Endodermal cell (in vitro differentiated cells): ENCODE results near the gene CCDC85B. TPM values are rescaled to one million over a fixed set of nuclear protein-coding genes. Genes with fewer than 3 reads are reported as not detected.
A peak's percentile ranks its signal among the peaks of the same experiment; 100 is the strongest.

ENCODE experiments used
- DNase-seq: peaks from one replicate; pipeline ENCODE4 v3.0.0-alpha.2; 2017
- H3K27ac ChIP-seq: 2 replicates; pipeline ENCODE4 v1.5.1; 2013; ENCODE audit warnings: mild to moderate bottlenecking, low read depth, low read length, moderate library complexity
- H3K27me3 ChIP-seq: 2 replicates; pipeline ENCODE4 v1.6.1; 2013; ENCODE audit warnings: mild to moderate bottlenecking, low read length, moderate library complexity; ENCODE audit not compliant: insufficient read depth, control insufficient read depth, poor library complexity, severe bottlenecking
- H3K36me3 ChIP-seq: 2 replicates; pipeline ENCODE4 v1.7.0; 2013; ENCODE audit warnings: mild to moderate bottlenecking, low read length, moderate library complexity; ENCODE audit not compliant: control insufficient read depth, insufficient read depth
- H3K4me1 ChIP-seq: one replicate; pipeline ENCODE4 v1.7.0; 2013; ENCODE audit warnings: low read length; ENCODE audit not compliant: control insufficient read depth, insufficient read depth
- H3K4me3 ChIP-seq: 2 replicates; pipeline ENCODE4 v1.5.1; 2013; ENCODE audit warnings: mild to moderate bottlenecking, low read length, moderate library complexity
- H3K9ac ChIP-seq: 2 replicates; pipeline ENCODE4 v1.6.1; 2013; ENCODE audit warnings: mild to moderate bottlenecking, low read length, moderate library complexity; ENCODE audit not compliant: poor library complexity, severe bottlenecking; ENCODE audit errors: extremely low read depth
- H3K9me3 ChIP-seq: 2 replicates; pipeline ENCODE4 v1.6.1; 2013; ENCODE audit warnings: mild to moderate bottlenecking, low read length, moderate library complexity; ENCODE audit not compliant: control insufficient read depth
- H3K27ac Mint-ChIP-seq: 2 replicates; pipeline ENCODE4 v1.8.0; 2020; ENCODE audit warnings: mixed read lengths
- H3K27me3 Mint-ChIP-seq: 2 replicates; pipeline ENCODE4 v1.8.0; 2021; ENCODE audit warnings: mild to moderate bottlenecking, mixed read lengths; ENCODE audit not compliant: insufficient read depth
- H3K36me3 Mint-ChIP-seq: 2 replicates; pipeline ENCODE4 v1.8.0; 2020; ENCODE audit warnings: low read depth, mixed read lengths
- H3K4me1 Mint-ChIP-seq: 2 replicates; pipeline ENCODE4 v1.8.0; 2020; ENCODE audit warnings: mixed read lengths
- H3K4me3 Mint-ChIP-seq: 2 replicates; pipeline ENCODE4 v1.8.0; 2020; ENCODE audit warnings: mild to moderate bottlenecking, moderate library complexity, mixed read lengths
- H3K9me3 Mint-ChIP-seq: 2 replicates; pipeline ENCODE4 v1.8.0; 2020; ENCODE audit warnings: mild to moderate bottlenecking, mixed read lengths
- CTCF ChIP-seq: fragments of 200-600 bp; sonication (generic); conservative IDR thresholded peaks from 2 replicates; pipeline ENCODE4 v1.5.0; 2021; ENCODE audit warnings: antibody characterized with exemption, mild to moderate bottlenecking
- WGBS, 2 experiments: methylation state at CpG; one replicate each; pipeline versions ENCODE4 v1.1.5 to v1.1.7; 2013; ENCODE audit warnings: missing lambda C conversion rate in 2 of 2, mixed read lengths in 1 of 2; ENCODE audit not compliant: insufficient coverage in 1 of 2, insufficient read length in 1 of 2; 5-methylcytosine and 5-hydroxymethylcytosine counted together
- total RNA-seq, 2 donors: library from RNA; stranded (reverse); fragmentation: NEBNext Ultra II Directional in 1 of 2; extraction: Animal tissue kit (Norgen Biotek cat#: 25700) in 1 of 2; gene quantifications; 2 replicates in 1 of 2; 3 replicates in 1 of 2; pipeline ENCODE4 v1.2.1, GENCODE V29; 2021

Gene CCDC85B
- total RNA-seq, 2 donors from 2014 or later = 18.2 to 23.9 TPM

GRCh38 chr11:65925397-65925796 is 34.9 kb downstream of the CCDC85B start:
- H3K4me3 ChIP-seq = no peak overlapping the region
- H3K9ac ChIP-seq = no peak overlapping the region
- Mint-ChIP-seq H3K4me1 (peaks cover 7% of the 10 kb centered on the region), H3K4me3 (no peak overlapping the region), H3K27me3 (no peaks in the 10 kb centered on the region), H3K9me3 (no peaks in the 10 kb centered on the region), H3K36me3 (peaks cover 19% of the 10 kb centered on the region), H3K27ac (no peak overlapping the region)
- WGBS, 2 experiments = 83 to 85% methylated on average over 2 of the region's 2 CpGs
- no peaks in the 10 kb centered on the region for H3K4me1 ChIP-seq
- H3K27ac ChIP-seq = no peak overlapping the region
- no peaks in the 10 kb centered on the region for H3K9me3 ChIP-seq
- TF ChIP-seq CTCF = no peak
- DNase-seq = no peak
- H3K36me3 ChIP-seq = peaks cover 7% of the 10 kb centered on the region
- no peaks in the 10 kb centered on the region for H3K27me3 ChIP-seq

- Mint-ChIP-seq H3K9me3 (no peaks in the 10 kb centered on the region), H3K27me3 (no peaks in the 10 kb centered on the region)
Measured at GRCh38 chr11:65927904-65928397, 37.5 kb downstream of the CCDC85B start.

GRCh38 chr11:65928667-65929066 is 38.2 kb downstream of the CCDC85B start:
- no peaks in the 10 kb centered on the region for H3K27me3 ChIP-seq
- Mint-ChIP-seq H3K27me3 (no peaks in the 10 kb centered on the region), H3K36me3 (no peaks in the 10 kb centered on the region), H3K4me3 (no peak overlapping the region), H3K27ac (no peak overlapping the region), H3K4me1 (peaks cover 7% of the 10 kb centered on the region), H3K9me3 (no peaks in the 10 kb centered on the region)
- H3K4me1 ChIP-seq = no peaks in the 10 kb centered on the region
- no peak overlapping the region for H3K9ac ChIP-seq
- TF ChIP-seq CTCF = no peak
- 88 to 91% methylated on average over 6 of the region's 6 CpGs for WGBS, 2 experiments
- no peak overlapping the region for H3K27ac ChIP-seq
- no peak for DNase-seq
- no peaks in the 10 kb centered on the region for H3K36me3 ChIP-seq
- no peak overlapping the region for H3K4me3 ChIP-seq
- no peaks in the 10 kb centered on the region for H3K9me3 ChIP-seq

More at GRCh38 chr11:65927904-65928397, 37.5 kb downstream of the CCDC85B start:
- Histone ChIP-seq H3K4me3 (no peak overlapping the region), H3K4me1 (no peaks in the 10 kb centered on the region), H3K36me3 (no peaks in the 10 kb centered on the region), H3K9me3 (no peaks in the 10 kb centered on the region), H3K27me3 (no peaks in the 10 kb centered on the region), H3K27ac (no peak overlapping the region), H3K9ac (no peak overlapping the region)
- WGBS, 2 experiments = 75 to 90% methylated on average over 7 to 9 of the region's 9 CpGs
- Mint-ChIP-seq H3K4me1 (peaks cover 7% of the 10 kb centered on the region), H3K27ac (peak overlapping the region; percentile 37), H3K4me3 (no peak overlapping the region), H3K36me3 (peaks cover 6% of the 10 kb centered on the region)
- no peak for TF ChIP-seq CTCF
- DNase-seq = no peak
